Loucy (cell line): ENCODE data around the gene RGS16.
A peak's percentile ranks its signal among the peaks of the same experiment; 100 is the strongest.

ENCODE experiments used
- H2AFZ ChIP-seq: fragments of 200-600 bp; sonication (generic); 2 replicates; pipeline ENCODE4 v1.6.0; 2016; ENCODE audit warnings: antibody characterized with exemption, mild to moderate bottlenecking, low read length, moderate library complexity
- H3F3A ChIP-seq: fragments of 200-600 bp; 2 replicates; pipeline ENCODE4 v1.6.0; 2016; ENCODE audit warnings: antibody characterized with exemption, low read depth, mild to moderate bottlenecking
- H3K27me3 ChIP-seq: fragments of 200-600 bp; sonication (generic); 2 replicates; pipeline ENCODE4 v1.6.1; 2014; ENCODE audit warnings: low read length, mild to moderate bottlenecking; ENCODE audit not compliant: insufficient read depth, poor library complexity, severe bottlenecking
- H3K36me3 ChIP-seq: fragments of 200-600 bp; sonication (generic); 2 replicates; pipeline ENCODE4 v1.6.1; 2016; ENCODE audit warnings: low read length; ENCODE audit not compliant: insufficient read depth
- H3K4me1 ChIP-seq: fragments of 200-600 bp; sonication (generic); 2 replicates; pipeline ENCODE4 v1.5.1; 2014; ENCODE audit warnings: low read length, mild to moderate bottlenecking; ENCODE audit not compliant: insufficient read depth, poor library complexity, severe bottlenecking
- H3K4me2 ChIP-seq: fragments of 200-600 bp; sonication (generic); 2 replicates; pipeline ENCODE4 v1.6.0; 2014; ENCODE audit warnings: antibody characterized with exemption, low read length, low read depth, mild to moderate bottlenecking; ENCODE audit not compliant: poor library complexity, severe bottlenecking
- H3K4me3 ChIP-seq: fragments of 200-600 bp; sonication (generic); 2 replicates; pipeline ENCODE4 v1.5.1; 2014; ENCODE audit warnings: low read length, mild to moderate bottlenecking, mixed read lengths; ENCODE audit not compliant: poor library complexity, severe bottlenecking
- H3K79me2 ChIP-seq: fragments of 200-600 bp; sonication (generic); 2 replicates; pipeline ENCODE4 v1.6.1; 2014; ENCODE audit warnings: low read length; ENCODE audit not compliant: insufficient read depth
- H3K9ac ChIP-seq: fragments of 200-600 bp; sonication (generic); 2 replicates; pipeline ENCODE4 v1.6.0; 2014; ENCODE audit warnings: mild to moderate bottlenecking, low read depth, low read length, moderate library complexity; ENCODE audit not compliant: poor library complexity, severe bottlenecking
- H3K9me2 ChIP-seq: fragments of 200-600 bp; sonication (generic); replicated peaks from 2 replicates; pipeline ENCODE4 v1.6.1; 2016; ENCODE audit warnings: low read depth, low read length, mixed read lengths
- H3K9me3 ChIP-seq: fragments of 200-600 bp; sonication (generic); 2 replicates; pipeline ENCODE4 v1.6.1; 2014; ENCODE audit warnings: mild to moderate bottlenecking, antibody characterized with exemption, low read length, low read depth; ENCODE audit not compliant: insufficient read depth
- H4K20me1 ChIP-seq: fragments of 200-600 bp; sonication (generic); 2 replicates; pipeline ENCODE4 v1.6.0; 2014; ENCODE audit warnings: antibody characterized with exemption, low read length, mild to moderate bottlenecking; ENCODE audit not compliant: insufficient read depth, poor library complexity, severe bottlenecking
- EZH2phosphoT487 ChIP-seq: fragments of 200-600 bp; IDR thresholded peaks from 2 replicates; pipeline ENCODE4 v1.6.1; 2018; ENCODE audit warnings: antibody characterized with exemption, mild to moderate bottlenecking, moderate library complexity, borderline replicate concordance
- TF ChIP-seq, protein P1 (sequence below): fragments of 200-600 bp; sonication (generic); conservative IDR thresholded peaks from 2 replicates; pipeline ENCODE4 v1.5.1; 2014; ENCODE audit warnings: mild to moderate bottlenecking, antibody characterized with exemption, low read length

Gene RGS16

DNA sequence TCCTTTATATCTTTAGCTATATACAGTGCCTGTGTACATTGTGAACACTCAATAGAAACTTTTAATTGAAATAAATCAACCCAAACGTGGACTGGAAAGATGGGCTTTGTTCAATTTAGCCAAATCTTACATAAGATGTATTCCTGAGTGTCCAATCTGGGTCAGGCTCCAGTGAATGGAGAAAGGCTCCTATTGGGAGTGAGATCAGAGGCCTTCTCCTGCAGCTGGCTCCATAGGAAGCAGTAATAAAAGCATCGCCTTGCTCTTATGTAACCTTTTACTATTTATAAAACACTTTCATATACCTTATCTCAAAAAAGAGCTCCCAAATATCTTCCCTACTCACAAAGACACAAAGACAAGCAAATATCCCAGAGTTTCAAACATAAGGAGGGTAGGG, 24.9 kb upstream of the RGS16 start:
- Histone ChIP-seq H3K36me3 (no peaks in the 10 kb centered on the region), H2AFZ (no peak overlapping the region), H3F3A (no peaks in the 10 kb centered on the region), H3K79me2 (no peaks in the 10 kb centered on the region), H3K4me3 (peak overlapping the region; percentile 53), H3K27me3 (no peaks in the 10 kb centered on the region), H3K4me1 (peaks cover 47% of the 10 kb centered on the region), H3K4me2 (peak overlapping the region; percentile 78), H3K9me3 (no peaks in the 10 kb centered on the region), H3K9ac (peak overlapping the region; percentile 54), H4K20me1 (no peaks in the 10 kb centered on the region), H3K9me2 (no peaks in the 10 kb centered on the region)
- TF ChIP-seq EZH2phosphoT487 = no peak
- TF ChIP-seq, protein P1, sequence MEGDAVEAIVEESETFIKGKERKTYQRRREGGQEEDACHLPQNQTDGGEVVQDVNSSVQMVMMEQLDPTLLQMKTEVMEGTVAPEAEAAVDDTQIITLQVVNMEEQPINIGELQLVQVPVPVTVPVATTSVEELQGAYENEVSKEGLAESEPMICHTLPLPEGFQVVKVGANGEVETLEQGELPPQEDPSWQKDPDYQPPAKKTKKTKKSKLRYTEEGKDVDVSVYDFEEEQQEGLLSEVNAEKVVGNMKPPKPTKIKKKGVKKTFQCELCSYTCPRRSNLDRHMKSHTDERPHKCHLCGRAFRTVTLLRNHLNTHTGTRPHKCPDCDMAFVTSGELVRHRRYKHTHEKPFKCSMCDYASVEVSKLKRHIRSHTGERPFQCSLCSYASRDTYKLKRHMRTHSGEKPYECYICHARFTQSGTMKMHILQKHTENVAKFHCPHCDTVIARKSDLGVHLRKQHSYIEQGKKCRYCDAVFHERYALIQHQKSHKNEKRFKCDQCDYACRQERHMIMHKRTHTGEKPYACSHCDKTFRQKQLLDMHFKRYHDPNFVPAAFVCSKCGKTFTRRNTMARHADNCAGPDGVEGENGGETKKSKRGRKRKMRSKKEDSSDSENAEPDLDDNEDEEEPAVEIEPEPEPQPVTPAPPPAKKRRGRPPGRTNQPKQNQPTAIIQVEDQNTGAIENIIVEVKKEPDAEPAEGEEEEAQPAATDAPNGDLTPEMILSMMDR = no peak

- no peaks in the 10 kb centered on the region for H3K9me2 ChIP-seq
- no peaks in the 10 kb centered on the region for H3K36me3 ChIP-seq
- no peaks in the 10 kb centered on the region for H3K27me3 ChIP-seq
- H4K20me1 ChIP-seq = no peaks in the 10 kb centered on the region
- H3K79me2 ChIP-seq = no peaks in the 10 kb centered on the region
- H3K9me3 ChIP-seq = no peaks in the 10 kb centered on the region
- H3K9ac ChIP-seq = no peak overlapping the region
- H3K4me3 ChIP-seq = no peak overlapping the region
- peaks cover 47% of the 10 kb centered on the region for H3K4me1 ChIP-seq
- H2AFZ ChIP-seq = no peak overlapping the region
- H3K4me2 ChIP-seq = peak overlapping the region; percentile 78
- H3F3A ChIP-seq = no peaks in the 10 kb centered on the region
- no peak for TF ChIP-seq EZH2phosphoT487
- TF ChIP-seq, protein P1 = no peak; the same call in 1 of the 2 replicates
Measured at GRCh38 chr1:182628657-182629056, 24.5 kb upstream of the RGS16 start.

DNA sequence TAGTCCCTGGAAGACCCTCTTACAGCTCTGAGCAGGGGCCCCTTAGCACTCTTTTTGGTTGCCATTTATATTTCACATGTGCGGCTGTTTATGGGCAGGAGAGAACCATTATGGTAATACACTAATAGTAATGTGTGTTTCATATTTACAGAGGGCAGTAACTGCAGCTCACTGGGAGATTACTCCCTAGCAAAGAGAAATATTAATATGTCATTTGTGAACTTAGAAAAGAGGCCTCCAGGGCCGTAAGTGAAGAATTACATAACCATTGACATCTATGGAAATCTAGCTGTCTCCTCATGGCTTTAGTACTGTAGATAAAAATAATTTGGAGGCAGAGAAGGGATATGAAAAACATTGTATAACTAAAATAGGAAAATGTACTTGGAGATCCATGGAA, 23.4 kb upstream of the RGS16 start:
- TF ChIP-seq EZH2phosphoT487 = no peak
- TF ChIP-seq, protein P1 = no peak
- Histone ChIP-seq H3K9me2 (no peaks in the 10 kb centered on the region), H3K4me1 (peaks cover 47% of the 10 kb centered on the region), H3K4me3 (no peak overlapping the region), H3K36me3 (no peaks in the 10 kb centered on the region), H3K27me3 (no peaks in the 10 kb centered on the region), H3K79me2 (no peaks in the 10 kb centered on the region), H3F3A (no peaks in the 10 kb centered on the region), H3K9ac (no peak overlapping the region), H4K20me1 (no peaks in the 10 kb centered on the region), H2AFZ (no peak overlapping the region), H3K9me3 (no peaks in the 10 kb centered on the region), H3K4me2 (no peak overlapping the region)
